IPS-NIHi11 (cell line): Measurements from ENCODE around the gene RALB.
"Not testable (repeated sequence)": the region's sequence is repeated elsewhere in the genome, so short reads cannot be mapped to it uniquely, and the experiment has no call there.

Experiments used
- DNase-seq: peaks from one replicate; pipeline ENCODE4 v3.0.0; 2012; ENCODE audit warnings: mixed read lengths, low spot score

Gene RALB

GRCh38 chr2:120224735-120225548 lies 27.7 kb upstream of the RALB start:
- DNase-seq: no peak

- DNase-seq: no peak
These were observed 27.0 kb upstream of the RALB start for GRCh38 chr2:120225549-120226065.

- DNase-seq: no peak
These were observed 26.3 kb upstream of the RALB start for GRCh38 chr2:120226316-120226715.

GRCh38 chr2:120227111-120227991 lies 25.3 kb upstream of the RALB start:
- DNase-seq: no peak

- DNase-seq: no peak
These were observed 24.1 kb upstream of the RALB start for GRCh38 chr2:120228503-120228902.

- no peak for DNase-seq
These were observed 23.3 kb upstream of the RALB start for GRCh38 chr2:120229341-120229740.

- no peak for DNase-seq
These were observed 21.9 kb upstream of the RALB start for GRCh38 chr2:120230515-120231471.

GRCh38 chr2:120231564-120231973 lies 21.1 kb upstream of the RALB start:
- DNase-seq: no peak

- no peak for DNase-seq
These were observed 20.5 kb upstream of the RALB start for GRCh38 chr2:120231974-120232635.

GRCh38 chr2:120233292-120233691 lies 19.4 kb upstream of the RALB start:
- DNase-seq: no peak

- not testable (repeated sequence) for DNase-seq
These were observed 17.5 kb upstream of the RALB start for GRCh38 chr2:120235158-120235557.

- DNase-seq: no peak
These were observed 17.0 kb upstream of the RALB start for GRCh38 chr2:120235681-120236080.

- no peak for DNase-seq
These were observed 16.3 kb upstream of the RALB start for GRCh38 chr2:120236316-120236715.

GRCh38 chr2:120236791-120237190 lies 15.9 kb upstream of the RALB start:
- no peak for DNase-seq

GRCh38 chr2:120237491-120237902 lies 15.2 kb upstream of the RALB start:
- peak; percentile 42 for DNase-seq

GRCh38 chr2:120238728-120239487 lies 13.7 kb upstream of the RALB start:
- no peak for DNase-seq

- DNase-seq: peak; percentile 71
These were observed 13.0 kb upstream of the RALB start for GRCh38 chr2:120239488-120240287.

GRCh38 chr2:120240901-120241429 lies 11.7 kb upstream of the RALB start:
- no peak for DNase-seq

GRCh38 chr2:120241684-120242083 lies 11.0 kb upstream of the RALB start:
- no peak for DNase-seq
